ENCODE data around the gene STN1. TPM values are rescaled to one million over a fixed set of nuclear protein-coding genes. Genes with fewer than 3 reads are reported as not detected.

Gene STN1
- total RNA-seq, 1 donor from 2014 or later: 17.3 TPM

DNA sequence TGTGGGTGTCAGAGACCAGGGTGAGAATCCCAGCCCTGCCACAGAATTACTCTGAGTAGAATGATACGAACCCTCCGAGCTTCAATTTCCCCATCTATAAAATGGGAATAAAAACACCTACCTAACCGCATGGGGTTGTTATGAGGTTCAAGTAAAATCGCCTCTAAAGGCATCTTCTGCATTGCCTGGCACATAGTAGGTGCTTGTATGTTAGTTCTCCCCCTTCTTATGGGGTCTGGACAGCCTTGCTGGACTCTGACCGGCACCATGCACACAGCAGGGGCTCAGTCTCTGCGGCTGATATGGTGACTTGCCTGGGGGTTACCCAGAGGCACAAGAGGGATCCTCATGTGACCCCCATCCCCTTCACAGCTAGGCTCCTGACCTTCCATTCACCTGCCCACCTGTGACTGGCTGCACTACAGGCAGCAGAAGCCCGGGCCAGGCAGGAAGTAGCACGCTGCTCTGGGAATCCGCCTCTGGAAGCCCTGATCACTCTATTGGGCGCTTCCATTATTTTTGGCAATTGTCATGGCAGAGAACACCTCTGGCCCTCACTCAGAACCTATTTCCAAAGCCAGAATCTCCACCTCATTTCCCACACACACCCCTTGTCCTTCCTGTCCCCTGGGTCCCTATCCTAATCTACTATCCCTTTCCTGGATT lies 68.6 kb downstream of the STN1 start:
- peaks cover 25% of the 10 kb centered on the region for H3K4me1 Mint-ChIP-seq (ENCODE audit: low read depth, unreplicated experiment)
- peaks cover 36% of the 10 kb centered on the region for H3K4me1 ChIP-seq (ENCODE audit: insufficient read depth, low read length)
- no peaks in the 10 kb centered on the region for H3K27me3 Mint-ChIP-seq (ENCODE audit: low read depth, unreplicated experiment)
- peaks cover 15% of the 10 kb centered on the region for H4K20me1 ChIP-seq (ENCODE audit: insufficient read depth, low read length)
- no peaks in the 10 kb centered on the region for H3K36me3 ChIP-seq (ENCODE audit: insufficient read depth, low read length)
- H3K4me3 Mint-ChIP-seq (ENCODE audit: unreplicated experiment): no peak overlapping the region
- FAIRE-seq (no peak), DNase-seq (ENCODE audit: low read depth) (no peak)
- peak overlapping the region; percentile 75 for H3K9ac ChIP-seq (ENCODE audit: low read length)
- H3K27me3 ChIP-seq (ENCODE audit: insufficient read depth, low read length): no peaks in the 10 kb centered on the region
- H3K27ac ChIP-seq (ENCODE audit: low read depth, low read length): peak overlapping the region; percentile 84
- no peaks in the 10 kb centered on the region for H3K9me3 Mint-ChIP-seq (ENCODE audit: unreplicated experiment)
- H3K4me2 ChIP-seq (ENCODE audit: low read length): peak overlapping the region; percentile 85
- peak overlapping the region; percentile 31 for H3K4me3 ChIP-seq (ENCODE audit: insufficient read depth, low read depth, low read length)
- H2AFZ ChIP-seq (ENCODE audit: low read depth, low read length): no peak overlapping the region
- no peak for TF ChIP-seq EZH2 (IDR thresholded peaks at IDR 0.05; ENCODE audit: insufficient read depth, low read length)
- TF ChIP-seq, protein P1, sequence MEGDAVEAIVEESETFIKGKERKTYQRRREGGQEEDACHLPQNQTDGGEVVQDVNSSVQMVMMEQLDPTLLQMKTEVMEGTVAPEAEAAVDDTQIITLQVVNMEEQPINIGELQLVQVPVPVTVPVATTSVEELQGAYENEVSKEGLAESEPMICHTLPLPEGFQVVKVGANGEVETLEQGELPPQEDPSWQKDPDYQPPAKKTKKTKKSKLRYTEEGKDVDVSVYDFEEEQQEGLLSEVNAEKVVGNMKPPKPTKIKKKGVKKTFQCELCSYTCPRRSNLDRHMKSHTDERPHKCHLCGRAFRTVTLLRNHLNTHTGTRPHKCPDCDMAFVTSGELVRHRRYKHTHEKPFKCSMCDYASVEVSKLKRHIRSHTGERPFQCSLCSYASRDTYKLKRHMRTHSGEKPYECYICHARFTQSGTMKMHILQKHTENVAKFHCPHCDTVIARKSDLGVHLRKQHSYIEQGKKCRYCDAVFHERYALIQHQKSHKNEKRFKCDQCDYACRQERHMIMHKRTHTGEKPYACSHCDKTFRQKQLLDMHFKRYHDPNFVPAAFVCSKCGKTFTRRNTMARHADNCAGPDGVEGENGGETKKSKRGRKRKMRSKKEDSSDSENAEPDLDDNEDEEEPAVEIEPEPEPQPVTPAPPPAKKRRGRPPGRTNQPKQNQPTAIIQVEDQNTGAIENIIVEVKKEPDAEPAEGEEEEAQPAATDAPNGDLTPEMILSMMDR (IDR thresholded peaks at IDR 0.05; ENCODE audit: insufficient read depth, low read depth, low read length): no peak
- H3K9me3 ChIP-seq (ENCODE audit: insufficient read depth, low read depth, low read length): no peaks in the 10 kb centered on the region
- H3K36me3 Mint-ChIP-seq (ENCODE audit: low read depth, unreplicated experiment): peaks cover 2% of the 10 kb centered on the region
- H3K79me2 ChIP-seq (ENCODE audit: insufficient read depth, low read length): peaks cover 8% of the 10 kb centered on the region
- peak overlapping the region; percentile 88 for H3K27ac Mint-ChIP-seq (ENCODE audit: unreplicated experiment)

DNA sequence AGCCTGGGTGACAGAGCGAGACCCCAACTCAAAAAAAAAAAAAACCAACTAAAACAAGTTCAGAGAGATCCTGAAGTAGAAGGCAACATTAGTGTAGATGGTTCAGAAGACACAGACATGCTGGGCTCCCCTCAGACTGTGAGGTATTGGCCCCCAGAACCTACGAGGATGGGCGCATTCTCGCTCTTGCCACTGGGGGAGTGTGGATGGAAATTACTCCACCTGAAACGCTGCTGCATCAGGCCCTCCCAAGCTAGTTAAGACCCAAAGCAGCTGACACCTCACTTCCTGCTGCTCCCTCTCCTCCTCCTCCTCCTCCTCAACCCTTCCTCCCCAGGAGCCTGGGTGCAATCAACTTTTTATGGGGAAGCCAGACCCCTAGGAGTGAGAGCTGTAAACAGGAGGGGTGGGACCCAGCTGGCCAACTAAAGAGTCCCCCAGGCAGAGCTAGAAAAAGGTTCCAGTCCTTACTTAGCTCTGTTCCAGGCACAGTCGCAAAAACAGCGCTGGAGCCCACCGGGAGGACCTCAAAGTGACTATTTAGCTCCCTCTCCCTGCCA lies 70.0 kb downstream of the STN1 start:
- H3K9me3 Mint-ChIP-seq (ENCODE audit: unreplicated experiment): no peaks in the 10 kb centered on the region
- Histone ChIP-seq H3K36me3 (ENCODE audit: insufficient read depth, low read length) (no peaks in the 10 kb centered on the region), H3K4me1 (ENCODE audit: insufficient read depth, low read length) (peaks cover 39% of the 10 kb centered on the region), H4K20me1 (ENCODE audit: insufficient read depth, low read length) (peaks cover 8% of the 10 kb centered on the region), H3K4me3 (ENCODE audit: insufficient read depth, low read depth, low read length) (no peak overlapping the region), H2AFZ (ENCODE audit: low read depth, low read length) (no peak overlapping the region), H3K79me2 (ENCODE audit: insufficient read depth, low read length) (peaks cover 7% of the 10 kb centered on the region), H3K27me3 (ENCODE audit: insufficient read depth, low read length) (no peaks in the 10 kb centered on the region), H3K9ac (ENCODE audit: low read length) (no peak overlapping the region), H3K27ac (ENCODE audit: low read depth, low read length) (no peak overlapping the region), H3K4me2 (ENCODE audit: low read length) (no peak overlapping the region), H3K9me3 (ENCODE audit: insufficient read depth, low read depth, low read length) (no peaks in the 10 kb centered on the region)
- H3K36me3 Mint-ChIP-seq (ENCODE audit: low read depth, unreplicated experiment): peaks cover 2% of the 10 kb centered on the region
- FAIRE-seq (no peak), DNase-seq (ENCODE audit: low read depth) (no peak)
- peaks cover 23% of the 10 kb centered on the region for H3K4me1 Mint-ChIP-seq (ENCODE audit: low read depth, unreplicated experiment)
- TF ChIP-seq EZH2 (IDR thresholded peaks at IDR 0.05; ENCODE audit: insufficient read depth, low read length): no peak
- TF ChIP-seq, protein P1 (IDR thresholded peaks at IDR 0.05; ENCODE audit: insufficient read depth, low read depth, low read length): peak; percentile 20
- H3K4me3 Mint-ChIP-seq (ENCODE audit: unreplicated experiment): no peak overlapping the region
- no peak overlapping the region for H3K27ac Mint-ChIP-seq (ENCODE audit: unreplicated experiment)
- H3K27me3 Mint-ChIP-seq (ENCODE audit: low read depth, unreplicated experiment): no peaks in the 10 kb centered on the region

DNA sequence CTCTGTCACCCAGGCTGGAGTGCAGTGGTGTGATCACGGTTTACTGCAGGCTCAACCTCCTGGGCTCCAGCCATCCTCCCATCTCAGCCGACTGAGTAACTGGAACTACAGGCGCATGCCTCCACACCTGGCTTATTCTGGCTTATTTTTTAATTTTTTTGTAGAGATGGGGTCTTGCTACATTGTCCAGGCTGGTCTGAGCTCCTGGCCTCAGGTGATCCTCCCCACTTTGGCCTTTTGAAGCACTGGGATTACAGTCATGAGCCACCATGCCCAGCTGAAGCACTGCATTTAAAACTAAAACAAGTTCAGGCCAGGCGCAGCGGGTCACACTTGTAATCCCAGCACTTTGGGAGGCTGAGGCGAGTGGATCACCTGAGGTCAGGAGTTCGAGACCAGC lies 70.6 kb downstream of the STN1 start:
- Histone ChIP-seq H3K9me3 (ENCODE audit: insufficient read depth, low read depth, low read length) (no peaks in the 10 kb centered on the region), H3K27ac (ENCODE audit: low read depth, low read length) (no peak overlapping the region), H3K4me1 (ENCODE audit: insufficient read depth, low read length) (peaks cover 38% of the 10 kb centered on the region), H3K27me3 (ENCODE audit: insufficient read depth, low read length) (no peaks in the 10 kb centered on the region), H2AFZ (ENCODE audit: low read depth, low read length) (no peak overlapping the region), H3K79me2 (ENCODE audit: insufficient read depth, low read length) (peaks cover 9% of the 10 kb centered on the region), H3K4me2 (ENCODE audit: low read length) (no peak overlapping the region), H4K20me1 (ENCODE audit: insufficient read depth, low read length) (peaks cover 8% of the 10 kb centered on the region), H3K4me3 (ENCODE audit: insufficient read depth, low read depth, low read length) (no peak overlapping the region), H3K36me3 (ENCODE audit: insufficient read depth, low read length) (no peaks in the 10 kb centered on the region), H3K9ac (ENCODE audit: low read length) (no peak overlapping the region)
- Mint-ChIP-seq H3K27me3 (ENCODE audit: low read depth, unreplicated experiment) (no peaks in the 10 kb centered on the region), H3K4me3 (ENCODE audit: unreplicated experiment) (no peak overlapping the region), H3K27ac (ENCODE audit: unreplicated experiment) (no peak overlapping the region), H3K9me3 (ENCODE audit: unreplicated experiment) (no peaks in the 10 kb centered on the region), H3K4me1 (ENCODE audit: low read depth, unreplicated experiment) (peaks cover 21% of the 10 kb centered on the region), H3K36me3 (ENCODE audit: low read depth, unreplicated experiment) (peaks cover 2% of the 10 kb centered on the region)
- no peak for FAIRE-seq
- DNase-seq (ENCODE audit: low read depth): no peak
- TF ChIP-seq, protein P1 (IDR thresholded peaks at IDR 0.05; ENCODE audit: insufficient read depth, low read depth, low read length): no peak
- no peak for TF ChIP-seq EZH2 (IDR thresholded peaks at IDR 0.05; ENCODE audit: insufficient read depth, low read length)

Data from astrocyte (in vitro differentiated cells and primary cell).